Panc1 (cell line): ENCODE measurements around the gene ALDOA. TPM values are rescaled to one million over a fixed set of nuclear protein-coding genes. Genes with fewer than 3 reads are reported as not detected.

Source experiments
- ATAC-seq: fragments of 200-7000 bp; cut with Tn5 transposase; 2 replicates; pipeline ENCODE4 v1.9.1; 2020; ENCODE audit warnings: mild to moderate bottlenecking, moderate library complexity
- BruUV-seq: library from RNA; stranded (reverse); fragments of 400-500 nt; replicated peaks from 2 replicates; lab custom pipeline; 2021; lab: Mats Ljungman, UMichigan
- CTCF ChIA-PET: fragments of 300-600 bp; sonication (Branson Sonifier 250); formaldehyde crosslinking; loops from one replicate; lab custom pipeline; 2022; ENCODE audit warnings: antibody characterized with exemption; lab: Charles Lee
- POLR2A ChIA-PET: fragments of 300-600 bp; sonication (Branson Sonifier 250); formaldehyde crosslinking; loops from one replicate; lab custom pipeline; 2022; ENCODE audit warnings: antibody characterized with exemption; lab: Charles Lee
- DNase-seq: peaks from one replicate; pipeline ENCODE4 v3.0.0-alpha.2; 2010; ENCODE audit warnings: low read depth, low spot score
- H3K27ac ChIP-seq: 2 replicates; pipeline ENCODE4 v1.5.1; 2011; ENCODE audit warnings: mild to moderate bottlenecking, low read length, inconsistent platforms
- H3K27me3 ChIP-seq: fragments of 200-500 bp; sonication (Bioruptor generic); 2 replicates; pipeline ENCODE4 v1.6.0; 2014; ENCODE audit warnings: low read length, inconsistent platforms; ENCODE audit not compliant: control insufficient read depth, insufficient read depth
- H3K36me3 ChIP-seq: fragments of 200-500 bp; sonication (Bioruptor generic); 2 replicates; pipeline ENCODE4 v1.5.1; 2014; ENCODE audit warnings: inconsistent platforms, mild to moderate bottlenecking, low read length, moderate library complexity; ENCODE audit not compliant: control insufficient read depth, insufficient read depth
- H3K4me1 ChIP-seq: 2 replicates; pipeline ENCODE4 v1.5.1; 2011; ENCODE audit warnings: inconsistent platforms, mild to moderate bottlenecking, low read length, moderate library complexity; ENCODE audit not compliant: control insufficient read depth, insufficient read depth
- H3K4me3 ChIP-seq, 2 experiments: 2 replicates each; pipeline ENCODE4 v1.5.1; 2011 to 2012; ENCODE audit warnings: low read depth in 2 of 2, low read length in 2 of 2, mild to moderate bottlenecking in 2 of 2, inconsistent platforms in 1 of 2, moderate library complexity in 1 of 2
- H3K9me3 ChIP-seq: fragments of 200-500 bp; sonication (Bioruptor generic); 2 replicates; pipeline ENCODE4 v1.5.1; 2014; ENCODE audit warnings: low read depth, mild to moderate bottlenecking, inconsistent platforms, low read length, moderate library complexity; ENCODE audit not compliant: control insufficient read depth, insufficient read depth
- CTCF ChIP-seq: fragments of 450-650 bp; IDR thresholded peaks from 2 replicates; pipeline ENCODE4 v1.5.1; 2017; ENCODE audit warnings: mild to moderate bottlenecking
- POLR2AphosphoS5 ChIP-seq: IDR thresholded peaks from 2 replicates; pipeline ENCODE4 v1.6.1; 2012; ENCODE audit warnings: mild to moderate bottlenecking, low read depth, low read length, moderate library complexity
- REST ChIP-seq, 2 experiments: IDR thresholded peaks; 2 replicates each; pipeline ENCODE4 v1.6.1; 2011 to 2012; ENCODE audit warnings: low read depth in 2 of 2, control low read depth in 1 of 2, low read length in 1 of 2, mild to moderate bottlenecking in 1 of 2, moderate library complexity in 1 of 2; ENCODE audit not compliant: insufficient read depth in 1 of 2
- SIN3A ChIP-seq: IDR thresholded peaks from 2 replicates; pipeline ENCODE4 v1.6.1; 2012; ENCODE audit warnings: low read depth, mild to moderate bottlenecking, low read length, moderate library complexity, borderline replicate concordance; ENCODE audit not compliant: insufficient read depth
- TCF7L2 ChIP-seq: IDR thresholded peaks from 2 replicates; pipeline ENCODE4 v1.6.1; 2011; ENCODE audit warnings: mild to moderate bottlenecking, low read depth, low read length, inconsistent platforms
- in situ Hi-C: cut with HindIII; loops from 2 replicates; pipeline ENCODE4 v1.10.0; 2016; ENCODE audit warnings: low sequenced_read_pairs, low pct_unique_long_range_greater_than_20kb
- intact Hi-C: fragments of 100-400 bp; cut with micrococcal nuclease; formaldehyde crosslinking; loops from one replicate; pipeline ENCODE4 v1.10.0; 2022; ENCODE audit not compliant: unreplicated experiment
- total RNA-seq: library from RNA; stranded (reverse); gene quantifications from one replicate; pipeline ENCODE4 v1.2.1, GENCODE V29; 2021; ENCODE audit not compliant: unreplicated experiment

The ALDOA gene
- total RNA-seq, 1 experiment from 2014 or later: 2,516 TPM

GRCh38 chr16:30065943-30066760, 592 bp downstream of the ALDOA start:
- peaks cover 43% of the 10 kb centered on the region for H3K4me1 ChIP-seq
- DNase-seq: no peak
- BruUV-seq: no TSS peak
- peak; percentile 8 for ATAC-seq
- H3K9me3 ChIP-seq: no peaks in the 10 kb centered on the region
- peaks cover 31% of the 10 kb centered on the region for H3K36me3 ChIP-seq
- H3K27me3 ChIP-seq: no peaks in the 10 kb centered on the region
- in situ Hi-C loops: no loop called here
- TF ChIP-seq CTCF (no peak), POLR2AphosphoS5 (peak; percentile 32; the same call in 1 of the 2 replicates)
- ChIA-PET POLR2A (interaction anchor here (0.6 to 1.3 kb wide), 5 partner anchors 11 to 692 kb away, joined by 3 to 11 read pairs (median 5); partner anchors contain the start of gene ZNF771), CTCF (interaction anchor here (0.8 kb wide), 1 partner anchor 11 kb away, joined by 3 read pairs; no protein-coding TSS in a partner anchor)
- H3K27ac ChIP-seq: peak overlapping the region; percentile 96
- intact Hi-C loops: no loop called here
- H3K4me3 ChIP-seq: peak overlapping the region; percentile 90 to 92

GRCh38 chr16:30066761-30067583, 1.4 kb downstream of the ALDOA start:
- peak overlapping the region; percentile 90 to 92 for H3K4me3 ChIP-seq
- peaks cover 43% of the 10 kb centered on the region for H3K4me1 ChIP-seq
- DNase-seq (no peak), ATAC-seq (no peak)
- no peaks in the 10 kb centered on the region for H3K9me3 ChIP-seq
- in situ Hi-C loops: no loop called here
- ChIA-PET POLR2A (interaction anchor here (0.5 to 0.6 kb wide), 2 partner anchors 105 to 341 kb away, joined by 5 to 10 read pairs; partner anchors contain the start of gene ZNF771), CTCF (interaction anchor here (0.6 to 0.8 kb wide), 2 partner anchors 8 to 12 kb away, joined by 3 read pairs; no protein-coding TSS in a partner anchor)
- BruUV-seq: no TSS peak
- H3K36me3 ChIP-seq: peaks cover 35% of the 10 kb centered on the region
- no peak for TF ChIP-seq TCF7L2
- peak; percentile 6; the same call in 1 of the 2 replicates for TF ChIP-seq POLR2AphosphoS5
- TF ChIP-seq SIN3A: no peak
- H3K27me3 ChIP-seq: no peaks in the 10 kb centered on the region
- H3K27ac ChIP-seq: peak overlapping the region; percentile 96
- intact Hi-C loops: no loop called here

GRCh38 chr16:30067584-30067916, 2.0 kb downstream of the ALDOA start:
- peak overlapping the region; percentile 96 for H3K27ac ChIP-seq
- peaks cover 35% of the 10 kb centered on the region for H3K36me3 ChIP-seq
- ChIA-PET CTCF (no interaction called here), POLR2A (interaction anchor here (0.5 kb wide), 1 partner anchor 105 kb away, joined by 10 read pairs; no protein-coding TSS in a partner anchor)
- H3K4me1 ChIP-seq: peaks cover 43% of the 10 kb centered on the region
- ATAC-seq: no peak
- no TSS peak for BruUV-seq
- peak overlapping the region; percentile 90 to 92 for H3K4me3 ChIP-seq
- H3K9me3 ChIP-seq: no peaks in the 10 kb centered on the region
- intact Hi-C loops: no loop called here
- in situ Hi-C loops: no loop called here
- TF ChIP-seq TCF7L2 (no peak), REST (IDR thresholded peaks at IDR 0.05; ENCODE audit: insufficient read depth in 1 of 2, low read depth in 2 of 2, low read length in 1 of 2) (no peak), POLR2AphosphoS5 (no peak), CTCF (no peak), SIN3A (no peak)
- DNase-seq: no peak
- H3K27me3 ChIP-seq: no peaks in the 10 kb centered on the region
